Heart right ventricle (tissue), 16 donors: ENCODE measurements around the gene DGLUCY. TPM values are rescaled to one million over a fixed set of nuclear protein-coding genes. Genes with fewer than 3 reads are reported as not detected.

ENCODE experiments used
- ATAC-seq, 8 donors: fragments of 200-7000 bp; cut with Tn5 transposase; one replicate each; pipeline ENCODE4 v1.9.1; 2020; ENCODE audit warnings: mild to moderate bottlenecking in 8 of 8, moderate library complexity in 8 of 8, moderate number of reproducible peaks in 1 of 8
- DNase-seq, 2 donors: peaks; one replicate each; pipeline ENCODE4 v3.0.0-alpha.2; 2020
- H3K27ac ChIP-seq, 10 donors: fragments of 200-600 bp; sonication (generic) in 2 of 10; one replicate each; pipeline versions ENCODE4 v1.5.0 to v1.8.0; 2020 to 2022; ENCODE audit warnings: mild to moderate bottlenecking in 3 of 10
- H3K27me3 ChIP-seq, 7 donors: fragments of 200-600 bp; one replicate each; pipeline ENCODE4 v1.8.0; 2021 to 2022; ENCODE audit warnings: mild to moderate bottlenecking in 2 of 7
- H3K36me3 ChIP-seq, 9 donors: fragments of 200-600 bp; sonication (generic) in 1 of 9; one replicate each; pipeline versions ENCODE4 v1.5.0 to v1.8.0; 2020 to 2022; ENCODE audit warnings: mild to moderate bottlenecking in 2 of 9
- H3K4me1 ChIP-seq, 9 donors: fragments of 200-600 bp; sonication (generic) in 1 of 9; one replicate each; pipeline versions ENCODE4 v1.5.0 to v1.8.0; 2020 to 2022; ENCODE audit warnings: mild to moderate bottlenecking in 4 of 9
- H3K4me3 ChIP-seq, 10 donors: fragments of 200-600 bp; sonication (generic) in 2 of 10; one replicate each; pipeline versions ENCODE4 v1.5.0 to v1.8.0; 2020 to 2022; ENCODE audit warnings: mild to moderate bottlenecking in 7 of 10, moderate library complexity in 2 of 10
- H3K9me3 ChIP-seq, 11 donors: fragments of 200-600 bp in 10 of 11; sonication (generic) in 2 of 11; one replicate each; pipeline versions ENCODE4 v1.5.0 to v1.8.0; 2013 to 2022; ENCODE audit warnings: mild to moderate bottlenecking in 2 of 11, control low read depth in 1 of 11, moderate library complexity in 1 of 11
- WGBS, 2 donors: extraction: QIAGEN DNeasy Blood & Tissue Kit; methylation state at CpG; one replicate each; pipeline ENCODE4 v1.1.7; 2013; ENCODE audit warnings: inconsistent platforms in 1 of 2; 5-methylcytosine and 5-hydroxymethylcytosine counted together
- intact Hi-C, 10 donors: fragments of 100-400 bp; cut with DNase I; formaldehyde crosslinking; loops; one replicate each; pipeline versions ENCODE4 v1.11.1 to v1.14.2; 2022
- polyA plus RNA-seq, 2 donors: library from polyadenylated mRNA; stranded (reverse); fragments of 200-250 nt; gene quantifications; one replicate each; pipeline ENCODE4 v1.2.3, GENCODE V29; 2013
- total RNA-seq, 10 donors: library from RNA; stranded (reverse); fragmentation: NEBNext Ultra II Directional in 3 of 10; extraction: Animal tissue kit (Norgen Biotek cat#: 25700) in 3 of 10; gene quantifications; one replicate each; pipeline versions ENCODE4 v1.2.1 to v1.2.4, GENCODE V29; 2021 to 2023
- TF ChIP-seq, protein P1 (sequence below), 9 donors: fragments of 200-600 bp; sonication (generic) in 2 of 9; IDR thresholded peaks; one replicate each; pipeline versions ENCODE4 v1.5.0 to v1.8.0; 2021 to 2022; ENCODE audit warnings: antibody characterized with exemption in 9 of 9, mild to moderate bottlenecking in 5 of 9, moderate library complexity in 1 of 9
- donor health status: Arrhythmogenic right ventricular cardiomyopathy.
- donor health status: ischemic (EF 13 %, LVEDD 7.1; RV severe dilation, severe dysfunction).
- donor health status: healthy with polysubstance abuse.
- donor health status: DM: no; HTN: yes; CAD: no.
- donor health status: DM: no; HTN: no; CAD: no.
- donor health status: ischemic (EF 25% LVEDD 6.9; RV normal size, moderate dysfunction).
- donor health status: ischemic (EF 25% LVEDD 5.7; RV mildly dilated, moderate dysfunction).
- donor health status: healthy.
- donor health status: DM: yes; HTN: yes; CAD: no.
- donor health status: Ischemic cardiomyopathy.
- donor health status: ischemic (EF 35%, LVEDD 5.7; RV mildly dilated, moderate dysfunction).
- donor health status: nonischemic (EF 11% LVEDD 7.7; RV severe dilation, severe dysfunction).
- donor health status: DM: yes; HTN: yes; CAD: no.
- donor health status: PGD.
- donor health status: ischemic (EF 29% LVEDD 5.4; RV normal size, mild dysfunction).
- donor health status: nonischemic (EF 23%, LVEDD 6.1; RV moderate dilation, normal function).

The DGLUCY gene
- total and polyA plus RNA-seq, 12 donors = 43.5 to 270 (median 201) TPM

DNA sequence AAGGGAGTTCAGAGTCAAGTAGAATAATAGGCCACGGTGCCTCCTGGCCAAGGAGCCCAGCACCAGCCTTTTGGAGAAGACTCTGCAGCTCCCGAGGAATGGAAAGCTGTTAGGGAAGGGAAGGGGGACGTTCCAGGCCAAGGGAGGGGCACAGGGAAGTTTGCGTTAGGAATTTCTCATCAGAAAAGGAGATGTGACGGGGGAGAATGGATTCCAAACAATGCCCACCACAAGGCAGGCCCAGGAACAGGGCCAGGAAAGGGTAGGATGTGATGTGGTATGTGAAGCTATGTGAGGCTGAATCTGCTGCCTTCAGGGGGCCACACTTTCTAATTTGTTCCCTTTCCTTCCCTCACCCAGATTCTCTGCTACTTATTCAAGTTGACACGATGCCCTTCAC lies 46.0 kb downstream of the DGLUCY start:
- no peaks in the 10 kb centered on the region for H3K9me3 ChIP-seq
- no peak for ATAC-seq
- no peak for DNase-seq
- intact Hi-C loops = loop anchor here in 1 of 10 donors (5.0 kb wide), 1 partner anchor 43 kb away; no protein-coding TSS in a partner anchor
- 87 to 94% methylated on average over 6 of the region's 6 CpGs for WGBS, 2 donors
- peaks cover 0 to 81% (median 49%) of the 10 kb centered on the region in 9 donors for H3K36me3 ChIP-seq
- H3K27me3 ChIP-seq = no peaks in the 10 kb centered on the region
- H3K4me3 ChIP-seq = no peak overlapping the region
- peak overlapping the region in 3 of 10 donors; percentile 30 to 75 (median 53) for H3K27ac ChIP-seq
- TF ChIP-seq, protein P1, sequence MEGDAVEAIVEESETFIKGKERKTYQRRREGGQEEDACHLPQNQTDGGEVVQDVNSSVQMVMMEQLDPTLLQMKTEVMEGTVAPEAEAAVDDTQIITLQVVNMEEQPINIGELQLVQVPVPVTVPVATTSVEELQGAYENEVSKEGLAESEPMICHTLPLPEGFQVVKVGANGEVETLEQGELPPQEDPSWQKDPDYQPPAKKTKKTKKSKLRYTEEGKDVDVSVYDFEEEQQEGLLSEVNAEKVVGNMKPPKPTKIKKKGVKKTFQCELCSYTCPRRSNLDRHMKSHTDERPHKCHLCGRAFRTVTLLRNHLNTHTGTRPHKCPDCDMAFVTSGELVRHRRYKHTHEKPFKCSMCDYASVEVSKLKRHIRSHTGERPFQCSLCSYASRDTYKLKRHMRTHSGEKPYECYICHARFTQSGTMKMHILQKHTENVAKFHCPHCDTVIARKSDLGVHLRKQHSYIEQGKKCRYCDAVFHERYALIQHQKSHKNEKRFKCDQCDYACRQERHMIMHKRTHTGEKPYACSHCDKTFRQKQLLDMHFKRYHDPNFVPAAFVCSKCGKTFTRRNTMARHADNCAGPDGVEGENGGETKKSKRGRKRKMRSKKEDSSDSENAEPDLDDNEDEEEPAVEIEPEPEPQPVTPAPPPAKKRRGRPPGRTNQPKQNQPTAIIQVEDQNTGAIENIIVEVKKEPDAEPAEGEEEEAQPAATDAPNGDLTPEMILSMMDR (IDR thresholded peaks at IDR 0.05) = no peak
- H3K4me1 ChIP-seq = peaks cover 0 to 56% (median 27%) of the 10 kb centered on the region in 9 donors

DNA sequence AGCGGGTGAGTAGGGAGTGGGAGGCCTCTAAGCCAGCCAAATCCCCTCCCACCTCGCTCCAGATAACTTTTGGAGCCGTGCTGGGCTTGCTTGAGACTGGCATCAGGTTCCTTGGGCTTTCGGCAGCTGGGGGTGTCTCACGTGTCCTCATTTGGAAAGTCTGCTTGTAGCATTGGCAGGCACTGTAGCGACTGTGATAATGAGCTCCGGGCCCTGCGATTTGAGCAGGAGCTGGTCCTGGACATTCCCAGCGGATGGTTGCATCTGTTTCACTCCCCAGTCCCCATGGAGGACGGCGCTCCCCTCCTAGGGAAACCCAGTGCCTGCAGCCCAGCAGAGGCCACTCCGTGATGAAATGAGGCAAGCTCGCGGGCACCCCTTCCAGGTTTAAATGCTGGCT lies 49.4 kb downstream of the DGLUCY start:
- intact Hi-C loops = no loop called here
- Histone ChIP-seq H3K4me1 (peaks cover 0 to 55% (median 12%) of the 10 kb centered on the region in 9 donors), H3K4me3 (no peak overlapping the region), H3K36me3 (peaks cover 0 to 100% (median 53%) of the 10 kb centered on the region in 9 donors), H3K27ac (peak overlapping the region in 6 of 10 donors; percentile 14 to 71 (median 47)), H3K9me3 (no peaks in the 10 kb centered on the region), H3K27me3 (no peaks in the 10 kb centered on the region)
- TF ChIP-seq, protein P1 (IDR thresholded peaks at IDR 0.05) = no peak
- DNase-seq (peak; percentile 34 to 51), ATAC-seq (peak; percentile 50 to 82 (median 68))
- 58 to 69% methylated on average over 14 of the region's 14 CpGs for WGBS, 2 donors

DNA sequence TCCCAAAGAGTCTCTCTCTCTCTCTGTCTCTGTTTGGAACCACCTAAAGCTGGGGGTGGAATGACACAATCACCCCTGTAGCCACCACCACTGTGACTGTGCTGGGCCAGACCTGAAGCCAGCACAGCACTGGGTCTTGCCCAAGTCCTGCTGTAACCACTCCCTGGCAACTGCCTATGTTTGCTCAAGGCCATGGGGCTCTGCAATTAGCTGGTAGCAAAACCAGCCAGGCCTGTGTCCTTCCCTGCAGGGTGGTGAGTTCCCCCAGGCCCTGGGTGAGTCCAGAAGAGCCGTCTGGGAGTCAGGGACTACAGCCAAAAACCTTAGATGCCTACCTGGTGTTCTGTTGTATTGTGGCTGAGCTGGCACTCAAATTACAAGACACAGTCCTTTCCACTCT lies 50.8 kb downstream of the DGLUCY start:
- H3K27me3 ChIP-seq = no peaks in the 10 kb centered on the region
- peaks cover 0 to 45% (median 12%) of the 10 kb centered on the region in 9 donors for H3K4me1 ChIP-seq
- no peaks in the 10 kb centered on the region for H3K9me3 ChIP-seq
- peak; percentile 21 to 82 (median 74) for ATAC-seq
- H3K36me3 ChIP-seq = peaks cover 0 to 100% (median 55%) of the 10 kb centered on the region in 9 donors
- peak overlapping the region in 7 of 10 donors; percentile 7 to 71 (median 51) for H3K27ac ChIP-seq
- TF ChIP-seq, protein P1 (IDR thresholded peaks at IDR 0.05) = no peak
- peak; percentile 38 to 48 for DNase-seq
- WGBS, 2 donors = 45 to 65% methylated on average over 1 of the region's 1 CpG
- H3K4me3 ChIP-seq = no peak overlapping the region
- intact Hi-C loops = loop anchor here in 1 of 10 donors (5.0 kb wide), 1 partner anchor 107 kb away; no protein-coding TSS in a partner anchor

DNA sequence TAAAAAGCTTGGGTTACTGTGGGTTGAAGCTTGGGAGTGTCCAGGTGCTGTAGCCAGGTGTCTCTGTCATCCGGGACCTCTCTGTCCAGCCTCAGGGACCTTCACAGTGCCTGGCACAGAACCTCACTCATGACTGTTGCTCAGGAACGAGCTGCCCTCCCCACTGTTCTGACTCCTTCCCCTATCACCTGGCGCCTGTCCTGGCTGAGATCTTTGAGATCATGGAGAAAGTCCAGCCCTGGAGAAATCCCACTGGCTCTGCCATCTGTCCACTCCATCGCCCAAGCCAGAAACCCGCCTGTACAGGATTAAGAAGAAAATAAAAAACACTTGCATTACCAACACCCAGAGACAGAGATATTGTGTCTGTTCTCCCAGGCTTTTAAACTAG lies 53.5 kb downstream of the DGLUCY start:
- DNase-seq = no peak
- intact Hi-C loops = loop anchor here in 1 of 10 donors (5.0 kb wide), 1 partner anchor 110 kb away; no protein-coding TSS in a partner anchor
- Histone ChIP-seq H3K4me1 (peaks cover 13 to 69% (median 38%) of the 10 kb centered on the region in 9 donors), H3K9me3 (no peaks in the 10 kb centered on the region), H3K27me3 (no peaks in the 10 kb centered on the region), H3K4me3 (no peak overlapping the region), H3K36me3 (peaks cover 0 to 97% (median 30%) of the 10 kb centered on the region in 9 donors), H3K27ac (peak overlapping the region in 6 of 10 donors; percentile 16 to 53 (median 42))
- ATAC-seq = no peak
- TF ChIP-seq, protein P1 (IDR thresholded peaks at IDR 0.05) = no peak
- WGBS, 2 donors = 75 to 78% methylated on average over 5 of the region's 5 CpGs
